PFSK-1 (cell line): Measurements from ENCODE around the gene HTRA3.

ENCODE experiments used
- FOXP2 ChIP-seq: optimal IDR thresholded peaks from 2 replicates; pipeline ENCODE3; 2011; ENCODE audit warnings: borderline replicate concordance, control low read depth, inconsistent platforms; ENCODE audit not compliant: insufficient read depth; ENCODE audit errors: extremely low read length, extremely low read depth
- POLR2AphosphoS5 ChIP-seq: IDR thresholded peaks from 2 replicates; pipeline ENCODE4 v1.6.1; 2012; ENCODE audit warnings: low read depth, mild to moderate bottlenecking, control low read depth, low read length, moderate library complexity
- SIN3A ChIP-seq: IDR thresholded peaks from 2 replicates; pipeline ENCODE4 v1.6.1; 2012; ENCODE audit warnings: mild to moderate bottlenecking, low read length, moderate library complexity, borderline replicate concordance; ENCODE audit not compliant: insufficient read depth
- TAF1 ChIP-seq: IDR thresholded peaks from 2 replicates; pipeline ENCODE4 v1.6.1; 2012; ENCODE audit warnings: low read length, control low read depth, borderline replicate concordance; ENCODE audit not compliant: insufficient read depth
- TF ChIP-seq, protein P1 (sequence below), 2 experiments: IDR thresholded peaks; 2 replicates each; pipeline versions ENCODE4 v1.6.1 to v1.8.0; 2011 to 2012; ENCODE audit warnings: low read depth in 2 of 2, low read length in 2 of 2, control low read depth in 1 of 2, inconsistent platforms in 1 of 2, mild to moderate bottlenecking in 1 of 2, moderate library complexity in 1 of 2; ENCODE audit not compliant: insufficient read depth in 1 of 2

HTRA3 gene

GRCh38 chr4:8311101-8312068 is 41.8 kb downstream of the HTRA3 start:
- TF ChIP-seq TAF1 (no peak), FOXP2 (no peak), POLR2AphosphoS5 (no peak), SIN3A (no peak)
- TF ChIP-seq, protein P1, sequence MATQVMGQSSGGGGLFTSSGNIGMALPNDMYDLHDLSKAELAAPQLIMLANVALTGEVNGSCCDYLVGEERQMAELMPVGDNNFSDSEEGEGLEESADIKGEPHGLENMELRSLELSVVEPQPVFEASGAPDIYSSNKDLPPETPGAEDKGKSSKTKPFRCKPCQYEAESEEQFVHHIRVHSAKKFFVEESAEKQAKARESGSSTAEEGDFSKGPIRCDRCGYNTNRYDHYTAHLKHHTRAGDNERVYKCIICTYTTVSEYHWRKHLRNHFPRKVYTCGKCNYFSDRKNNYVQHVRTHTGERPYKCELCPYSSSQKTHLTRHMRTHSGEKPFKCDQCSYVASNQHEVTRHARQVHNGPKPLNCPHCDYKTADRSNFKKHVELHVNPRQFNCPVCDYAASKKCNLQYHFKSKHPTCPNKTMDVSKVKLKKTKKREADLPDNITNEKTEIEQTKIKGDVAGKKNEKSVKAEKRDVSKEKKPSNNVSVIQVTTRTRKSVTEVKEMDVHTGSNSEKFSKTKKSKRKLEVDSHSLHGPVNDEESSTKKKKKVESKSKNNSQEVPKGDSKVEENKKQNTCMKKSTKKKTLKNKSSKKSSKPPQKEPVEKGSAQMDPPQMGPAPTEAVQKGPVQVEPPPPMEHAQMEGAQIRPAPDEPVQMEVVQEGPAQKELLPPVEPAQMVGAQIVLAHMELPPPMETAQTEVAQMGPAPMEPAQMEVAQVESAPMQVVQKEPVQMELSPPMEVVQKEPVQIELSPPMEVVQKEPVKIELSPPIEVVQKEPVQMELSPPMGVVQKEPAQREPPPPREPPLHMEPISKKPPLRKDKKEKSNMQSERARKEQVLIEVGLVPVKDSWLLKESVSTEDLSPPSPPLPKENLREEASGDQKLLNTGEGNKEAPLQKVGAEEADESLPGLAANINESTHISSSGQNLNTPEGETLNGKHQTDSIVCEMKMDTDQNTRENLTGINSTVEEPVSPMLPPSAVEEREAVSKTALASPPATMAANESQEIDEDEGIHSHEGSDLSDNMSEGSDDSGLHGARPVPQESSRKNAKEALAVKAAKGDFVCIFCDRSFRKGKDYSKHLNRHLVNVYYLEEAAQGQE (IDR thresholded peaks at IDR 0.05; ENCODE audit: insufficient read depth in 1 of 2, low read depth in 2 of 2, low read length in 2 of 2): no peak

- TF ChIP-seq SIN3A (no peak), FOXP2 (no peak), POLR2AphosphoS5 (no peak), TAF1 (no peak)
- TF ChIP-seq, protein P1 (IDR thresholded peaks at IDR 0.05; ENCODE audit: insufficient read depth in 1 of 2, low read depth in 2 of 2, low read length in 2 of 2): no peak
Observed at GRCh38 chr4:8312069-8312445, 42.5 kb downstream of the HTRA3 start.

DNA sequence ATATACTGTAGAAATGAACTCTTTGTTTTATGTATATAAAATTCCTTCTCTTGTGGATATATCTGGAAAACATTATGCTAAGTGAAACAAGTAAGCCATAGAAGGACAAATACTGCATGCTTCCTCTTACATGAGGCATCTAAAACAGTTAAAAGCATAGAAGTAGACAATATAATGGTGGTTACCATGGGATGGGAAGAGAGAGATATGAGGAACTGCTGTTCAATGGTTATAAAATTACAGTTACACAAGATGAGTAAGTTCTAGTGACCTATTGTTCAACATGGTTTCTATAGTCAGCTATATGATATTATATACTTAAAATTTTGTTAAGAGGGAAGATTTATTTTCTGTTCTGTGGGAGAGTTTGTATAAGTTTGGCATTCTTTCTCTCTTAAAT is 43.4 kb downstream of the HTRA3 start:
- no peak for TF ChIP-seq FOXP2
- TF ChIP-seq TAF1: no peak
- no peak for TF ChIP-seq SIN3A
- TF ChIP-seq POLR2AphosphoS5: no peak
- TF ChIP-seq, protein P1 (IDR thresholded peaks at IDR 0.05; ENCODE audit: insufficient read depth in 1 of 2, low read depth in 2 of 2, low read length in 2 of 2): no peak

DNA sequence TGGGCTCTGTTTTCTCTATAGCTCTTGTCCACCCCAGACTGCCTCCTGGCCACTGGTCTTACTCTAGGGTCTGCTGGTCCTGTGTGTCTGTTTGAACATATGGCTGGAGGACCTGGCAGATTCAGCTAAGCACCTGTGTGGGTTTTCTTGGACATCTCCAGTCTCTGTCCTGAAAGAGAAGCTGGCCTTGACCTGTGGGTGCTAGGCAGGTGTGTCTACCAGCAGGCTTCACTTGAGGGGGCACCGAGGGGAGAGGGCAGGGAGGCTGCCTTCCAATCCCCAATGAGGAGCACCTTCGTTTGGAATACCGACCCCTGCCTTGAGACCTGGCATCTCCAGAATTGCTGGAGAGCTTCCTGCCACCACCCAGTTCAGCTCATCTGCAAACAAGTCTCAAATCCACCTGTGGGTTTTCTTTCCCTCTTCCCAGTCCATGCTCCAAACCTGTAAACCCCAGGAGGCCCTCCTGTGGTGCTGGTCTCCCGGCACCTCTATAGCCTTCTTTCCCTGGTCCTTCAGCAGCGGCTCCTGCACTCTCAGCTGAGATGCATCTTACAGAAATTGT is 45.2 kb downstream of the HTRA3 start:
- TF ChIP-seq SIN3A: no peak
- TF ChIP-seq FOXP2: no peak
- TF ChIP-seq, protein P1 (IDR thresholded peaks at IDR 0.05; ENCODE audit: insufficient read depth in 1 of 2, low read depth in 2 of 2, low read length in 2 of 2): no peak
- TF ChIP-seq TAF1: no peak
- TF ChIP-seq POLR2AphosphoS5: no peak
